NCI-H2107 treated with DMSO at 0.1 percent for 48 hours (cell line): ENCODE measurements around the gene NOTUM.

ENCODE experiments used
- DNase-seq: peaks from one replicate; lab custom pipeline; 2025; ENCODE audit not compliant: unreplicated experiment; lab: John Stamatoyannopoulos, UW

The NOTUM gene

DNA sequence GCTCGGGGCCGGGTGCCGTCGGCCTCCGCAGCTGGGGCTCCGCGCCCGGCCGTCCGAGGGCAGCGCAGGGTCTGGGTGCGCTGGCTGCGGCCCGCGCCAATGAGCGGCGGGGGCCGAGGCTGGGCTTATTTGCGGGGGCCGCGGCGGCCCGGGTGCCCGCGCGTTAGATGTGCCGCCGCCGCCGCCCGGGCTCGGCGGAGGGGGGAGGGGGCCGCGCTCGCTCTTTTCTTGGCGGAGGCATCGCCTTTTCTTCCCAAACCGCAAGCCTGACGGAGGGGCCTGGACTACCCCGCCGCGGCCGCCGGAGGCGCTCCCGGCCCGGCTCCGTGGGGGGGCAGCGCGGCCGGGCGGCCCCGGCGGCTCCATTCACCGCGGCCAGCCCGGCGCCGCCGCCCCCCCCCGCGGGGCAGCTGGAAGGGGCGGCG is at the start of gene NOTUM:
TSS of gene NOTUM (minus strand) at position 101 of the 425 bp plus-strand sequence. CDS start 278 bp downstream, outside the sequence.
- no peak for DNase-seq

GRCh38 chr17:82009413-82009812 is 48.4 kb upstream of the NOTUM start:
- no peak for DNase-seq

GRCh38 chr17:82008941-82009405 is 48.0 kb upstream of the NOTUM start:
- DNase-seq, result no peak

GRCh38 chr17:82008258-82008940 is 47.4 kb upstream of the NOTUM start:
- DNase-seq, result no peak

DNA sequence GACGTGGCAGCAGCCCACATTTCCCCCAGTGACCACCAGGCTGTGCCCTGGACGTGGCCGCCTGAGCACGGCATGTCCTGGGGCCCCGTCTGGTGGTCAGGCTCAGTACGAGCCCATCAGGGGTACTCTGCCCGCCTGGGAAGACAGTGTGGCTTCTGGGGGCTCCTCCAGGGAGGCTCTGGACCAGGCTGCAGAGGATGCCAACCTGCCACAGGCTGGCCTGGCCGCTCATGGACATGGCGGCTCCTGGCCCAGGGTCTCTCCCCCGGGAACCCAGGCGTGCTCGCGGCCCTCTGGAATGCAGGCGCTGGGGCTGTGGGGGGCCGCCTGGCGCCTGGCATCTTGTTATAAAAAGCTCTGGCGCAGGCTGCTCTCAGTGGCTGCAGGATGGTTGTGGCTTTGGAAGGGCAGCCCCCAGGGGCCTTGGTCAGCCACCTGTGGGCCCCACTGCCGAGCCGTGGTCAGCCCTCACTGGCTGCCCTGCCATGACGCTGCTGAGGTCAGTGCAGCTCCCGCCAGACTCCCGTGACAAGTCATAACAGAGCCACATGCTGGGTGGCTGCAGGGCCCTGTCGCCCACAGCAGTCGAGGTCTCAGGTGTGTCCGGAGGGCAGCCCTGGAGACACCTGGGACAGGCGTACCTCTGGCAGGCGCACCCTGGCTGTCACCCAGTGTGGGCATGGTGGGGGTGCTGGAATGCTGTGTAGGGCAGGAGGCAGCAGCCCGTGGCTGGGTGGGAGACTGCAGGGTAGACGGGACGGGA is 46.7 kb upstream of the NOTUM start:
- no peak for DNase-seq

GRCh38 chr17:82007228-82007494 is 46.2 kb upstream of the NOTUM start:
- DNase-seq, result no peak

DNA sequence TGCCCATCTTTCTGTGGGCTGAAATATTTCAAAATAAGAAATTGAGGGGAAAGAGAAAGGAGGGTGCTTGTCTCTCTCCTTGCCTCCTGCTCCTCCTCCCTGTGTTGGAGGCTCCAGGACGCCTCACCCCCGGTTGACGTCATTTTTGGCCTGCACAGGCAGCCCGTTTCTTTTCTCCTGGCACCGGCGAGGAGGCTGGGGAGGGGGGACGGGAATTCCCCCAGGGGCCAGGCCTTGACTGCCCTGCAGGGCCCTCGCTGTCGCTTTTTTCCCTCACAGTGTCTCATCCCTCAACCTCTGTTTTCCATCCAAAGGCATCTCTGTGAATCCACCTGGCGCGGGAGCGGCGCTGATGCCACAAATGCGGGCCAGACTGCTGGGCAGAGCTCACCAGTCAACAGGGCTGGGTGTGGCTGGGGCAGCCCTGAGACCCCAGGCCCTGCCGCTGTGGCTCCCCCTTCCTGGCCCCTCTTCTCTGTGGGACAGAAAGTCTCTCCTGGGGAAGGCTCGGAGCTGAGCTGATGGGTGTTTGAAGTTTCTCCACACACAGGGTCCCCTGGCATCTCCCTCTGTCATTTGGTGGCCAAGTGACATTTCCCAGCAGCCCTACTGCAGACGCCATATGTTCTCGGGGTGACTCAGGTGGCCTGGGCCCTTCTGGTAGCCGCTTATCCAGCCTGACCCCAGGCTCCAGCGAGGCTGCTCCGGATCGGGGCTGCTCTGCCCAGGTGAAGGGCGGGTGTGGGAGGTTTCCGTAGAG is 45.7 kb upstream of the NOTUM start:
- no peak for DNase-seq

GRCh38 chr17:82005701-82006348 is 44.8 kb upstream of the NOTUM start:
- no peak for DNase-seq

GRCh38 chr17:82004517-82005455 is 43.8 kb upstream of the NOTUM start:
- DNase-seq, result no peak

GRCh38 chr17:82003411-82004381 is 42.7 kb upstream of the NOTUM start:
- no peak for DNase-seq

DNA sequence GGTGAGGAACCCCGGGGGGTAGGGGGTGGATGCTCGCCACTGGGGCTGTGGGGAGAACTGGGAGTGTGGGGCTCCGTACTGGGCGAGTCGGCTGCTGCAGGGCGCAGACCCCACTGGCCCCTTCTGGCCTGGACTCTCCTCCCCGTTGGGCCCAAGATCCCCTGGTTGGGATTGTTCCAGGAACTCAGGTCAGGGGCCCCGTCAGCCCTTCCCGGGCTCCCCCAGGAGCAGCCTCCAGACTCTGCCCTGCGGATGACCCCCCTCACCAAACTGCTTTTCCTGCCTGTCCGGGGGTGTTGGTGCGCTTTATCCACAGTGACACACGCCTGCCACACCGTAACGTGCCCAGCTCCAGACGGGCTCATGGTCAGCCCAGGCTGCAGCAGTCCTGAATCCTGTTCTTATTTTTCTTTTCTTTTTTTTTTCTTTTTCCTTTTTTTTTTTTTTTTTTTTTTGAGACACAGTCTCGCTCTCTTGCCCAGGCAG is 40.6 kb upstream of the NOTUM start:
- DNase-seq, result no peak

GRCh38 chr17:82000803-82001570 is 40.0 kb upstream of the NOTUM start:
- DNase-seq, result no peak

GRCh38 chr17:81999976-82000802 is 39.2 kb upstream of the NOTUM start:
- no peak for DNase-seq

DNA sequence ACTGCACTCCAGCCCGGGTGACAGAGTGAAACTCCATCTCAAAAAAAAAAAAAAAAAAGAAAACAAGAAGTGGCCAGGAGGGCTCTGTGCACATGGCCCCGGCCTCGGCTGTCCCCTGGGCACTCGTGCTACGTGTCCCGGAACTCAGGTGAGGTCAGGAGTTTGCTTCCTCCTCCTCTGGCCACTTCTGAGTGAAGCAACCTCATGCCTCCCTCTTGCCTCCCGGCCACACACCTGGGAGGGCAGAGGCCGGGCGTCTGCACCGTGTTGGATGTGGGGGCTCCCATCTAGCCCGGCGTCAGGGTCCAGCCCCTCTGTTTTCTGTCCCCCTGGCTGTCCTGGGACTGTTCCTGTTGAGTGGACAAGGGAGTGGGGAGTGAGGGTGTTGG is 38.6 kb upstream of the NOTUM start:
- no peak for DNase-seq

- DNase-seq, result no peak
Measured at GRCh38 chr17:81998691-81999438, 37.9 kb upstream of the NOTUM start.

GRCh38 chr17:81998212-81998611 is 37.2 kb upstream of the NOTUM start:
- no peak for DNase-seq
